ENCODE measurements around the gene BAIAP2.

The BAIAP2 gene

GRCh38 chr17:81037798-81038733, 3.1 kb downstream of the BAIAP2 start:
- no peak for DNase-seq

DNA sequence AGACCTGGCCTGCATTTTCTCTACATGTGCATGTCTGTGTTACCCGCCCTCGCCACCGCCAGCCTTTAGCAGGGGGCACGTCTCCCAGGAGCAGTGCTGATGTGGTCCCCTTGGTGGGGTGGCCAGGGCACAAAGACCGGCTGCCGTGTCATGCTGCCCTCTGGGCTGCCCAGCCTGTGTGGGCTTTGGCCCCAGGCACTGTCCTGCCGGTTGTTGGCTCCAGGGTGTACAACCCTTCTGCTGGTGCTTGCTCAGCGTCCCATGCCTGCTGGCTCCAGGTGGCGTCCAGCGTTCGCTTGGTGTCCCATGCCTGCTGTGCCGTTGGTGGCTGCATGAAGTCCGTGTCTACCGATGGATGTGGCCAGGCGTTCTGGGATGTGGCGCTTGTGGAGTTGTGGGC, 4.1 kb downstream of the BAIAP2 start:
- no peak for DNase-seq

- DNase-seq, result no peak
Observed at GRCh38 chr17:81039854-81040758, 5.2 kb downstream of the BAIAP2 start.

DNA sequence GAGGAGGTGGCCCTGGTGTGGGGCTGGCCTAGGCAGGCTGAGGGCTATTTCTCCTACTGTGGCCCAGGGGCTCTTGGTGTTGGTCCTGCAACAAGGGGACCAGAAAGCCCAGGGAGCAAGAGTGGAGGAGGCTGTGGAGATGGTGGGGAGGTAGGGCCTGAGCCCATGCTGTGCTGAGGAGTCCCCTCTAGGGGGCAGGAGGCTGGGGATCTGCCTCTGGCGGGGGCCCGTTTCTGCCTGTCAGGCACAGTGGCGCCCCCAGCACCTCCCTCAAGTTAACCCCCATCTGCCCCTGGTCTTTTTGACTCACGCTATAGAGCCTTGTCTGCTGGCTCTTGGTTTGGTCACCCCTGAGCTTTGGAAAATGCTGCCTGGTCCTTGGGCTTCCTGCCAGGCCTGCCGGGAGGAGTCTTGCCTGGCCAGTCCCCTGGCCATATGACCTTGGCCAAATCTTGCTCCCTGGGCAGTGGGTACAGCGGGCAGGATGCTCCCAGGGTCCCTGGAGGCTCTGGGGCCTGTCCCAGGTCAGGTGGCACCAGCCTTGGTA, 5.9 kb downstream of the BAIAP2 start:
- no peak for DNase-seq

- DNase-seq, result no peak
Observed at GRCh38 chr17:81042606-81043005, 7.7 kb downstream of the BAIAP2 start.

GRCh38 chr17:81043319-81043724, 8.4 kb downstream of the BAIAP2 start:
- DNase-seq, result no peak

DNA sequence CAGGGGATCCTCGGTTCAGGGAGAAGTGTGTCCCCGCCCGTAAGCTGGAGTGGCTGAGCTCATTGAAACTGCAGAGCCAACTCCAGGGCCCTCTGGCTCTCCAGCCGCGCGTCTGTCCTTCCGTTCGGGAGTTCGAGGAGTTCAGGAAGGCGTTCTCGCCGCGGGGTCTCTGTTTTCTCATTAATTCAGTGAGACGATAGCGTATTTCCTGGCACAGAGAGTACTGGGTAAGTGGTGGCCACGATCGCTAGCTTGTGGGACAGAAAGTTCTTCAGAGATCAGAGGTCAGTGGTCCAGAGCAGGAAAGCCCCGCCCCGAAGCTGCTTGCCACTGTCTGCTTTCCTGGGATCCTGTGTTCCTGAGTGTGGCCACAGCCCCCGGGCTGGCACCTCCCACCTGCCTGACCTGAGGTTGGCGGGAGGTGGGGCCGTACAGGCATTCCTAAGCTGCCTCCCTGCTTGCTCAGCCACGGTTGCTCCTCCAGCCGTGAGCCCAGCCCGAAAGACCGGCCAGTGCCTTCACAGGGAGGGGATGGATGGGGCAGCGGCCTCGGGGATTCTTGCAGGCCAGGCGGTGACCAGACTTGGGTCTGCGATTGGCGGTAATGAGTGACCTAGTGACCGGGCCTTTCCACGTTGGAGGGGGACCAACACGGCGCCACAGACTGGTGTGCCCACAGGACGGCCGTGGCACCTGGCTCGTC, 8.9 kb downstream of the BAIAP2 start:
- no peak for DNase-seq

DNA sequence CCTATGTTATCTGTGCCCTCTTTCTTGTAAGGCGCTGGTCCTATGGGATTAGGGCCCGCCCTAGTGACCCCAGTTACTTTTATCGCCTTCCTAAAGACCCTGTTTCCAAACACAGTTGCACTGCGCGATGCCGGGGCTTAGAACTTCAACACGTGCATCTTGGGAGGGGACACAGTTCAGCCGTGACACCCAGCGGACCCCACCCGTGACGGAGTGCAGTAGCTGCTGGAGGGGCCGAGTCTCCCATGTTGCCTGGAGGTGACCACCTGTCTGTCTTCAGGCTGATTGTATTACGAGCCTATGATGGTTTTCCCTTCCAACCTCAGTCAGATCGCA, 9.4 kb downstream of the BAIAP2 start:
- no peak for DNase-seq

GRCh38 chr17:81044764-81045589, 10.0 kb downstream of the BAIAP2 start:
- DNase-seq, result no peak

DNA sequence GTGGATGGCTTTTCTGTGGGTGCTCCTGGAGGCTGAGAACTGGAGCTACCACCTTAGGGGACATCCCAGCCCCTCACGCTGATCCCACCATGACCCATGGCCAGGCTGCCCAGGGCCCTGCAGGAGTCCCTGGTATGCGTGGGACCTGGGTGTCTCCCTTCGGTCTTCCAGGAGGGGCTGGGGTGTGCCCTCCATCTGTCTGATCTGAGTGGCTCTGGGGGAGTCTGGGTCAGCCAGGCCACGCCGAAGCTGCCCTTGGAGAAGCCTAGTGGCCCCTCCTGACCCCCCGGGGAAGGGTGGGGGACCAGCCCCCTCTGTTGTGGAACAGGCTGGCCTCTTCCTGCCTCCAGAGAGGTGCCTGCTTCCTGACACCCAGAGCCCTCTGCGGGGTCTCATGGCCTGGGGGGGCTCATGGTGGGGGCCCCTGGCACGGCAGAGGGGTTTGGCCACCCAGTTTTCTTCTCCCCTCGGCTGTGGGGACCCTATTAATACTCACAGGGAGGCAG, 10.7 kb downstream of the BAIAP2 start:
- DNase-seq, result no peak

DNA sequence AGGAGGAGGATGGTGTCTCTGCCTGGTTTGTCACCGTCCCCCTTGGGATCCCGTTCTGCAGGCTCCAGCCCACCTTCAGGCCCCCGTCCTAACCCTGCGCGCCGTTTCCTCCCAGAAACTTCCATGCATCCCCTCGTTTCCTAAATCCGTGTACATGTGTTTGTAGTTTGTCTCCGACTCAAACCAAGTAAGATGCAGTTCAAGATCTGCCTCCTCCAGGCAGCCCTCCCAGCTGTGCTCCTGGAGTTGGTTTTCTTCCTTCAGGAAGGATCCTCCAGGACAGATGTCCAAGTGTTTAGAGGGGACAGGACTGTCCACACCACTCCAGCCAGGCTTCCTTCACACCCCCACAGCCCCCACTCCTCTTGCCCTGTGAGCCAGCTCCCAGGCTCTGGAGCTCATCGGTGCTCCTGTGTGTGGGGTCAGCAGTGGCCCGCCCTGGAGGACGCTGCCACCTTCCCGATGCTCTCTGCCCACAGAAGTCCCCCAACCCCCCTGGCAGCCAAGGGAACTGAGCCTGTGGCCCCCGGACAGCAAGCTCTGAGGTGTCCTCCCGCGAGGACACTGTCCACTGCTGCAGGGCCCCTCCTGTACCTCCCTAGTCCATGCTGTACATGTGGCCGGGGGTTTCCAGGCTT, 11.3 kb downstream of the BAIAP2 start:
- DNase-seq, result no peak

- DNase-seq, result no peak
Observed at GRCh38 chr17:81046770-81047359, 11.9 kb downstream of the BAIAP2 start.

DNA sequence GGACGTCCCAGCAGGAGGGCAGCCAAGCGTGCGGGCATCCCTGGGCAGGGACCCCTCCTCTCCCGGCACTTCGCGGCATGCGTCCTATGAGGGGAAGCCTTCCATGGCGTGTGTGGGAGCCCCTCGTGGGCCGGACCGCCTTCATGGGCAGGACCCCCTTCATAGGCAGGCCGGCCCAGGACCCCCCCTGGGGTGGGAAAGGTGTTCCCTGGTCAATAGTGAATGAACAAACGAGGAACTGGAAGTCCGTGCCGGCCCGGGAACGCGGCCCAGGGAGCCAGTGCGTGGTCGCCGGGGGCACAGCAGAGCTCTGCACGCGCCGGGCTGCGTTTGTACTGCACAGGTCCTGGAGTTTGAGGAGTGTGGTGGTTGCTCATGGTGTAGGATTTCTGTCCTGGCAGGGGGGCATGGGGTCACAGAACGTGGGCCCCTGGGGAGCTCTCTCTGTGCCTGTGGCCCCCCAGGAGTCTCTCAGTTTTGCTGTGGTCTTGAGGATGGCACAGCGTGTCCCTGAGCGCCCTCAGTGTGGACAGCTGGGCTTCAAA, 13.9 kb downstream of the BAIAP2 start:
- DNase-seq, result no peak

DNA sequence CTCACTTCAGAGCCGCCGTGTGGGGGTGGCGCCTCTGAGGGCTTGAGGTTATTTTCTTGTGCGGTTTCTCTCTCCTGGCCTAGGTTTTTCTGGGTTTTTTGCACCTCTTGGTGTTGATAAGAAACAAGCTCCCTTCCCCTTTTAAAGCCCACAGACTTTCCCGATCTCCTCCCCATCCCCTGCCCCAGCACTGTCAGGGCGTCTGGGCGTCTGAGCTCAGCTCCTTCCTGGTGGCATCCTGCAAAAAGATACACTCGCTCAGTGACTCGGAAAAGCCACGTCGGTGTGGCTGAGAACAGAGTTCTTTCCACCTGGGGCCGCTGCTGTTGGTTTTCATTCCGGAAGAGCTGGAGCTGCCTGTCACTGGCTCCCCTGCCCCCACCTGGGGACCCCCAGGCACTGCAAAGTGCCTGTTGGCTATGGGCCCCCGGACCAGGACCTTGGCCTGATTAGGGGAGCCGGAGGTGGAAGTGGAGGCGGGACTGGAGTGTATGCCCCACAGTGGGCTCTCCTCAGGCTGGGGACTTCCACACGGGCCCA, 14.5 kb downstream of the BAIAP2 start:
- DNase-seq, result no peak

GRCh38 chr17:81049973-81050551, 15.1 kb downstream of the BAIAP2 start:
- no peak for DNase-seq

GRCh38 chr17:81050645-81051625, 16.0 kb downstream of the BAIAP2 start:
- DNase-seq, result no peak

GRCh38 chr17:81052199-81052997, 17.4 kb downstream of the BAIAP2 start:
- no peak for DNase-seq
